ENCODE measurements around the gene MRPS27.
"Not testable (repeated sequence)": the region's sequence is repeated elsewhere in the genome, so short reads cannot be mapped to it uniquely, and the experiment has no call there.

Gene MRPS27

DNA sequence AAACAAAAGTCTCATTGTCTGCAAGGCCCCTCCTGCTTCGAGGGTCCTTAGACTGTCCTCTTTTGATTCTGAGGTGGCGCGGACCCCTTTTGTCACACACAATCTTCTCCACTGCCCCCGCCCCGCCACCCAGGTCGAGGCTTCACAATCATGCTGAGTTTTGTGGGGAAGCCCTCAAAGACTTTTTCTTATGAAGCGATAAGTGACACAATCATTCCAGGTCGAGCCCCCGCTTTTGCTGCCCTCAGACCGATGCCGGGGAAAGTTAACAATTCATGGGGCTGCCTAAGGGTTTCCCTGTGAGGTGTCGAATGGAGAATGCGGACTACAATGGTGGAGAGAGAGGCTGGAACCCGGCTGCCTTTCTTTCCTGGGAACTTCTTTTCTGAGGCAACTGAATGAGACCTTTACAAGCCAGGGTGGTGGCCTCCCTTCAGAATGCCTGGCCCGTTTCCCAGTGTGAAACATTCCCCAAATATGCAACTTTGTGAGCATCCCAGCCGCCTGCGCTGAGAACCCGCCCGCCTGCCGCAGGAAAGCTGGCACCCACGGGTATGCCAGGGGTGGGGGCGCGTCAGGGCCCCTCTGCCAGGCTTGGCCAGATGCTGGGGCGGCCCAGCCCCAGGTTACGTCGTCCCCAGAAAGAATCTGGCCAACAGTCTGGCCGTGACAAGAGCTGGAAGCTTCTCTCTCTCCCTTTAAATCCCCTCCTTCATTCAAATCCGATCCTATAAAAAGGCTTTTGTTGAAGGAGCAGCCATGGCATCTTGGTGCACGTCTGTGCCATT is 140.8 kb downstream of the MRPS27 start:
- in situ Hi-C loops (cut with MboI; ENCODE audit: low sequenced_read_pairs), result no loop called here

DNA sequence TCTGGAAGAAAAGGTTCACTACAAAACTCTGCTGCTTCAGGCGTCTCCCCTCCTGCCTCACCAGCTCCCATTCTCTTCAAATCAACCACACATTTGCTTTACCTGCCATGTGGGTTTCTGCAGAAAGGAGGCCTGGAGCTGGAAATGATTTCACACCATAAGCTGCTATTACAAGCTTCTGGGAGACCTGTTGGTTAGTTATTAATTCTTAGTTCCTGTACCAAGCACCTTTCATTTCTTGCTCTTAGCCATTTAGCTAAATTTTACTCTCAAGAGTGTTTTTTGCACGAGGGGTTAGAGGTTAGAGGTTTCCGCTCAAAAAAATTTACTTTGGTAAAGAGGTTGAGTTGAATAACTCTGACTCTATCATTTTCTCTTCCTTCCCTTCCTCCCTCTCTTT is 142.5 kb downstream of the MRPS27 start:
- in situ Hi-C loops (cut with MboI; ENCODE audit: low sequenced_read_pairs), result no loop called here

DNA sequence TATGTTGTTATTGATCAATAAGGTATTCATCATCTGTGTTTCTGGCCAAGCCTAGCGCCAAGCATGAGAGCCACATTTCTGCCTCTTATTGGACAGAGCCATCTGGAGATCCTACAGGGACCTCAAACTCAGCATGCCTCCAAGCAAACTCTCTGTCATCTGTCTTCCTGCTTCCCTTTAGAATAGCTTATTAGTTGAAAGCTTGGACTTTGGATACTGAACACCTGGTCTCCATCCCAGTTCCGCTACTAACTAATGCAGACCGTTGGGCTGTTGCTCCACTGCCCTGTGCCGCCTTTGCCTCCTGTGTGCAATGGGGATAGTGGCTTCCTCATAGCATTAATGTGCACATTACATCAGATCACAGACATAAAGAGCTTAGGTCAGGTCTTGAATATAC is 147.3 kb downstream of the MRPS27 start:
- in situ Hi-C loops (cut with MboI; ENCODE audit: low sequenced_read_pairs), result no loop called here

DNA sequence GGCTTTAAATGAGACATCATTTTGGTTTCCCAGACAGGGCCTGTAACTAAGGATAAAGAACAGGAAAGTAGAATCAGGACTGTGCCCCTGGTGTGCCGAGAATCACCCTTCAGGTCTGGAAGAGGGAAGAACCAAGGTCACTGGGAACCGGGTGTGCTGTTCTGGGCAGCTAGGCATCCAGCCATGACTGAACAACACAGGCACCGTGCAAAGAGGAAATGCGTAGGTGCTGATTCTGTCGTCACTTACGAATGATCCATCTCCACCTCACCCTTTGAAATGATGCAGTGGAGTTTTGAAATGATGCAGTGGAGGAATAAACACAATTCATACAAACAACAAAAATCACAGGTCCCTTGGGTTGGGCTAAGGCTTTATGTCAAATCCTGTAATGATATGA is 148.4 kb downstream of the MRPS27 start:
- in situ Hi-C loops (cut with MboI; ENCODE audit: low sequenced_read_pairs), result no loop called here

DNA sequence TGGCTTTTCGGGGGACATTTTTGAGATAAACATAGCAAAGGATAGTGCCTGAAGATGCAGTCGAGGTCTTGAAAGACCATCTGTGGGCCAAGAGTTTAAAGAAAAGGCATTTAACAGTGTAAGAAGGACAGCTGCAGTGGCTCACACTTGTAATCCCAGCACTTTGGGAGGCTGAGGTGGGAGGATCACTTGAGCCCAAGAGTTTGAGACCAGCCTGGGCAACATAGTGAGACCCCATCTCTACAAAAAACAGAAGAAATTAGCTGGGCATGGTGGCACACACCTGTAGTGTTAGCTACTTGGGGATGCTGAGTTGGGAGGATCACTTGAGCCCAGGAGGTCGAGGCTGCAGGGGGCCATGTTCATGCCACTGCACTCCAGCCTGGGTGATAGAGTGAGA is 148.9 kb downstream of the MRPS27 start:
- in situ Hi-C loops (cut with MboI; ENCODE audit: low sequenced_read_pairs), result not testable (repeated sequence)

DNA sequence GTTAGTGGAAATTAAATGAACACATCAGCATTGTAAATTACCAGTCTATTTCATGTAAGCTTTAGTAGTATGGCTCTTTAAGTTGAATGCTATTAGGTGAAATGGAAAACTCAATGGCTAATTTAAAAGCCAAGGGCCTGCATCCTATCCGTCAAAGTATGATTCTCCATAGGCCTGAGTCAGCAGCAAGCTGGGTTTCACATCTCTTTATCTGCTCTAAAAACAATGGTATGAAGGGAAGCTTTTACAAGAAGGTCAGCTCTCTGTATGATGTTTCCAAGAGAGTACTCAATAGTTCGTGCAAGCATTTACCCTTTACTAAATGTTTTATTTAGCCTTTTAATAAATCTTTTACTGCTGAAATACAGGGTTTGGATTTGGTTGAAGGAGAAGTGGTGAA is 149.9 kb downstream of the MRPS27 start:
- in situ Hi-C loops (cut with MboI; ENCODE audit: low sequenced_read_pairs), result no loop called here
